ENCODE results near the gene NLRP6.
"Not testable (repeated sequence)": the region's sequence is repeated elsewhere in the genome, so short reads cannot be mapped to it uniquely, and the experiment has no call there.

The NLRP6 gene

DNA sequence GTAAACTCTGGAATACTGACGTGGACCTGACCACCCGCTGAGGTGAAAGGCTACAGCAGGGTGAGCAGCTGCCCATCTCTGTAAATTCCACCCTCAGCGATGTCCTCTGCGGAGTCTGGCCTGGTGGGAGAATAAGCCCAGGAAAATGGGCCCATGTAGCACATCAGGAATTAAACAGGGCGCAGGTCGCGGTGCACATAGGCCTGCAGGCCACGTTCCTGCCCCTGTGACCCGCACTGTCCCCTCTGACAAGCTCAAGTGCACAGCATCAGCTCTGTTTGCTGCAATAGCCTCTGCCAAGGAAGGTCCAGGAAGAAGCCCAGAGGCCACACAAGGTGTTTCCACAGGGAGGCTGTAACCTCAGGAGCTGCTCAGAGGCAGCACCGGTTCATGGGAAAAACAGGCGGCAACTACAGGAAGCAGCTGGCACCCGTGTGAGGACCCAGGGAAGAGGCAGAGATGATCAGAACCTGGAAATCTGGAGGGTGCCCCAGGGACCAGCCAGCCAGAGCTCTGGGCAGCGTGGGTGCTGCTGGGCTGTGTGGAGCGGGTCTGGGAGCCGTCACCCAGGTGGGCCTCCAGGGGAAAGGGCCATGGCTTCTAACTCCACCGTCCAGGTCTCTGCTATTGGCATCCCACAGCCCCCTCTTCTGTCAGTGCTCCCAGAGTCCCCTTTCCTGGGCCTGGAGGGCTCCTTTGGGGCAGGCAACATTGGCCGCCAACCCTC, 28.6 kb downstream of the NLRP6 start:
- in situ Hi-C loops (cut with MboI; ENCODE audit: low sequenced_read_pairs): no loop called here

- in situ Hi-C loops (cut with MboI; ENCODE audit: low sequenced_read_pairs): not testable (repeated sequence)
Measured at GRCh38 chr11:307766-308708, 29.8 kb downstream of the NLRP6 start, which contains the start of gene IFITM2. TSS of gene IFITM2 (plus strand) at chr11:307816. CDS start at chr11:308193, 377 bp downstream.

DNA sequence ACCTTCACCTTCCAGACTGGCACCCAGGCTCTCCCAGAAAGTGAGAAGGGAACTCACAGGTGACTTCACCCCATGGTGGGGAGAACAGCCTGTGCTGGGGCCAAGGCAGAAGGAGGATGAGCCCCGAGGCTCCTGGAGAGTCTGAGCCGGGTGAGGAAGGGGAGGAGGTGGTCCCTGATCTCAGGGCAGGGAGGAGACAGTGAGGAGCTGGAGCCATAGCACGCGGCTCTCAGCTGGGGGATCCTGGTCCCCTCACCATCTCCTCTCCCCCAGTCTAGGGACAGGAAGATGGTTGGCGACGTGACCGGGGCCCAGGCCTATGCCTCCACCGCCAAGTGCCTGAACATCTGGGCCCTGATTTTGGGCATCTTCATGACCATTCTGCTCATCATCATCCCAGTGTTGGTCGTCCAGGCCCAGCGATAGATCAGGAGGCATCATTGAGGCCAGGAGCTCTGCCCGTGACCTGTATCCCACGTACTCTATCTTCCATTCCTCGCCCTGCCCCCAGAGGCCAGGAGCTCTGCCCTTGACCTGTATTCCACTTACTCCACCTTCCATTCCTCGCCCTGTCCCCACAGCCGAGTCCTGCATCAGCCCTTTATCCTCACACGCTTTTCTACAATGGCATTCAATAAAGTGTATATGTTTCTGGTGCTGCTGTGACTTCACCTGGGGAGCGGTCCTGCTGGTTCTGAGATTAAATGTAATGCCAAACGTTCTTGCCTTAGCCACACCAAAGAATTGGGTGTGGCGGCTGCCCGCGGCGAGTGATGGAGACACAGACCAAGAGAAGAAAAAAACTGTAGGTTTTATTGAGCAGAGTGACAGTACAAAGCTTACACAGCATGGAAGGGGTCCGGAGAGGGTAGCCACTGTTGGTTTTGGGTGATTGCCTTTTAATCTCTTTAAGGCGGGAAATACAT, 30.8 kb downstream of the NLRP6 start:
- in situ Hi-C loops (cut with MboI; ENCODE audit: low sequenced_read_pairs): not testable (repeated sequence)

DNA sequence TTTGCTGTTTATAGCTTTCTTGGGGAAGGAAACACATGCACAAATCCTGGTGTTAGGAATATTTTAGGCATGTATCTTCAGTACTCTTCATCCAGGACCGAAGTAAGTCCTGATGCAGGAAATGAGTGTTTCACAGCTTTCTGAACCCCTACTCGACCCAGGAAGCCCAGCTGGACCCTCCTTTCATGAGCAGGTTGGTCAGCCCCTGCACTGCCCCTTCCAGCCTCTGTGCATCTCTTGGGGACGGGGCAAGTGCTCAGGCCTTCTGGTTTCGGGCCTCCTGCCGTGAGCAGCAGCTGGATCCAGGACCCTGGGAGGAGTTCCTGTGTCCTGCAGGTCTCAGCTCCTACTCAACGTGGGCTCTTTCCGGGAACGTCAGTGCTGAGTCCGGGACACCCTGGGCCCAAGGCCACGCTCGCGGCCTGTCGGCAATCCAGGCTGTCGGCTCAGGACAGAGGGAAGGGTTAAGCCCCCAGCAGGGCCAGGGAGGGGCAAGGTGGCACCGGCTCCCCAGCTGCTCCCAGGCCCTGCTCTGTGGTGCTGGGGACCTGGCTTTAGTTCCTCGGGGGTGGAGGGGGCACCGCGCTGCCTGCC, 31.9 kb downstream of the NLRP6 start:
- in situ Hi-C loops (cut with MboI; ENCODE audit: low sequenced_read_pairs): not testable (repeated sequence)

DNA sequence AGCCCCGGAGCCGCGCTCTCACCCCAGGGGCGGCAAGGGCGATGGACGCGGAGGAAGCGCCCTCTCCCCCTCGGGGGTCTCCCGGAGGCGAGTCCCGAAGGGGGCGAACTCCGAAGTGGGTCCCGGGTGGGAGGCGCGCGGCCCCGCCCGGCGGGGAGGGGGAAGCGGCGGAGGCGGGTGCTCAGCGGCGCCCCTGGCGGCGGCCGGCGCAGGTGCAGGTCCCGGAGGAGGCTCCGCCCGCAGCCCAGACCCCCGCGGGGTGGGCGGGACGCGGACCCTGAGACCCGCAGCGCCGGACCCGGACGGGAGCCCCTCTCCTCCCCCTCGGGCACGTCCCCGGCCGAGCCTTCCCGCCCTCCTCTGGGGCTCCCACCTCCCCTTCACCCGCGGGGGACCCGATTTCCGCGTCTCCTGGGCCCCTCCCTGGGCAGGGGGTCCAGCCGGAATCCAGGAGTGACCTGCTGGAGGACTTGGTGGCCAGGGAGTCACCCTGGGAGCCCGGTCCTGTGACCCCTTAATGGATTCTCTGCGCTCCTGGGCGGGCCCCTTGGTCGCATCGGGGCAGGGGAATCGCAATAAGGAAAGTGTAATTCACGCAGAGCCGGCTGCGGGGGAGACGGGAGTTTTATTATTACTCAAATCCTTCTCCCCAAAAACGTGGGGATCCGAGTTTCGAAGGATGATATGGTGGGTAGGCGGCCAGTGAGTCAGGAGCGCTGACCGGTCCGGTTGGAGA, 33.0 kb downstream of the NLRP6 start:
- in situ Hi-C loops (cut with MboI; ENCODE audit: low sequenced_read_pairs): not testable (repeated sequence)

DNA sequence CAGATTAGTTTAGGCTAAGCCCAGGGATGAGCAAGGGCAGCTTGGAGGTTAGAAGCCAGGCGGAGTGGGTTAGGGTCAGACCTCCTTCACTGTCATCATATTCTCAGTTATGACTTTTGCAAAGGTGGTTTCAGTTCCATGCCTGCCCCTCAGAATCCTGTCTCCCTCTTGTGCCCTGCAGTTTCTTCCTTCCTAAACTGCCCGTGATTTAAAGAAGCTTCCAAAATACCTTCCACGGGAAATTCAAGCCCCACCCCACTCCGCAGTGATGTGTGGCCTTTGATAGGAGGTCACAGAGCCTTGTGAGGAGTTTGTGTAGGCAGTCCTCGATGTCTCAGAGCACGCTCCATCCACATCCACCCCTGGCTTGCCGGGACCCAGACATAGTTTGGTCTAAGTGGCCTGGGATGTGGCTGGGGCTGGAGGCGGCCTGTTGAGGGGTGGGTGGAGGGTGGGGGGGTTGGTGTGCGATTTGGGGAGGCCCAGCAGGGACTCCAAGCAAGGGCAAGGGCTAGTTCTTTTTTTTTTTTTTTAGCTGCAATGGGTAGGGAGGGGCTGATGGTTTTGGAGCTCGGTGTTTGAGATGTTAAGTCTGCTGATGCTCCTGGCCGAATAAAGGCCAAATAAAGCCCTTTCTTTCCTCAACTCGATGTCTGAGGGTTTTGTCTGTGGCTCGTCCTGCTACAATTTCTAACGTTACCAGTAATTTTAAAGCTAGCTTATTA, 34.0 kb downstream of the NLRP6 start:
- in situ Hi-C loops (cut with MboI; ENCODE audit: low sequenced_read_pairs): no loop called here

DNA sequence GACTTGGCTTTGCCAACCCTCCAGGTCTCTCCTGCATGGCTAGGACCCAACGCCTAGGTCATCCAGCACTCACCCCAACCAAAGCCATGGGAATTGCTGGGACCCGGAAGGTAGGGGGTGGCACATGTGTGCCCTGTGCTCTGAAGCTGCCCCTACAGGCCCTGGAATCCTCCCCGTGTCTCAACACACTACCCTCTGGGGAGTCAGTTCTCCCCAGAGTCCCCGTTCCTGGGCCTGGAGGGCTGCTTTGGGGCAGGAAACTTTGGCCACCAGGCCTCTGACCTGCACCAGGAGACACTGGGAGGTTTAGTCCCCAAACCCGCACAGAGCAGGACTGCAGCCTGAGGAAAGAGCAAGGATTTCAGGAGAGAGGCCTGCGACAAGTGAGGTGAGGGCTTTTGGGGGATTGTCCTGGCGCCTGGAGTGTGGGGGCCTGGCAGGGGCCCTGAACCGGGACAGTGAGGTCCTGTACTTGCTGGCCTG, 35.1 kb downstream of the NLRP6 start:
- in situ Hi-C loops (cut with MboI; ENCODE audit: low sequenced_read_pairs): no loop called here

GRCh38 chr11:313787-314553, 35.8 kb downstream of the NLRP6 start, which contains the start of gene IFITM1:
TSS of gene IFITM1 (plus strand) at chr11:314040. CDS start at chr11:314171, 131 bp downstream.
- in situ Hi-C loops (cut with MboI; ENCODE audit: low sequenced_read_pairs): no loop called here

DNA sequence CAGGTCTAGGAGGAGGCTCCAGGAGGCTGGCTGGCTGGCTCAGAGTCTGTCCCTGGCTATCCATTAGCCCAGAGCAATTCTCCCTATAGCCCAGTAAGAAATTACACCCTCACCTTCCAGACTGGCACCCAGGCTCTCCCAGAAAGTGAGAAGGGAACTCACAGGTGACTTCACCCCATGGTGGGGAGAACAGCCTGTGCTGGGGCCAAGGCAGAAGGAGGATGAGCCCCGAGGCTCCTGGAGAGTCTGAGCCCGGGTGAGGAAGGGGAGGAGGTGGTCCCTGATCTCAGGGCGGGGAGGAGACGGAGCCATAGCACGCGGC, 36.3 kb downstream of the NLRP6 start:
- in situ Hi-C loops (cut with MboI; ENCODE audit: low sequenced_read_pairs): not testable (repeated sequence)

- in situ Hi-C loops (cut with MboI; ENCODE audit: low sequenced_read_pairs): no loop called here
Measured at GRCh38 chr11:315051-315481, 36.9 kb downstream of the NLRP6 start.

GRCh38 chr11:315516-315994, 37.3 kb downstream of the NLRP6 start:
- in situ Hi-C loops (cut with MboI; ENCODE audit: low sequenced_read_pairs): no loop called here

- in situ Hi-C loops (cut with MboI; ENCODE audit: low sequenced_read_pairs): no loop called here
Measured at GRCh38 chr11:316031-316701, 38.0 kb downstream of the NLRP6 start.

DNA sequence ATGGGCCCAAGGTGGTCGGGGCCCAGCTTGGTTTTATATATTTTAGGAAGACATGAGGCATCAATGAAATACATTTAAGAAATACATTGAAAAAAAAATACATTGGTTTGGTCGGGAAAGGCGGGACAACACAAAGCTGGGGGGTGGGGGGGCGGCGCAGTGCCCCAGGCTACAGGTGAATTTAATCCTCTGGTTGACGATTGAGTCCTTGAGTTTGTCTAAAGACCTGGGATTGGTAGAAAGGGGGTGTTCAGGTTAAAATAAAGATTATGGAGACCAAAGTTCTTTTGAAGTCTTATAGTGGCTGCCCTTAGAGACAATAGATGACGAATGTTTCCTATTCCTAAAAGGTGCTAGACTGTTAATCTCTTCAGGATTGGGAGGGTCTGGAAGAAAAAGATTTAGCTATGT, 38.7 kb downstream of the NLRP6 start:
- in situ Hi-C loops (cut with MboI; ENCODE audit: low sequenced_read_pairs): no loop called here

DNA sequence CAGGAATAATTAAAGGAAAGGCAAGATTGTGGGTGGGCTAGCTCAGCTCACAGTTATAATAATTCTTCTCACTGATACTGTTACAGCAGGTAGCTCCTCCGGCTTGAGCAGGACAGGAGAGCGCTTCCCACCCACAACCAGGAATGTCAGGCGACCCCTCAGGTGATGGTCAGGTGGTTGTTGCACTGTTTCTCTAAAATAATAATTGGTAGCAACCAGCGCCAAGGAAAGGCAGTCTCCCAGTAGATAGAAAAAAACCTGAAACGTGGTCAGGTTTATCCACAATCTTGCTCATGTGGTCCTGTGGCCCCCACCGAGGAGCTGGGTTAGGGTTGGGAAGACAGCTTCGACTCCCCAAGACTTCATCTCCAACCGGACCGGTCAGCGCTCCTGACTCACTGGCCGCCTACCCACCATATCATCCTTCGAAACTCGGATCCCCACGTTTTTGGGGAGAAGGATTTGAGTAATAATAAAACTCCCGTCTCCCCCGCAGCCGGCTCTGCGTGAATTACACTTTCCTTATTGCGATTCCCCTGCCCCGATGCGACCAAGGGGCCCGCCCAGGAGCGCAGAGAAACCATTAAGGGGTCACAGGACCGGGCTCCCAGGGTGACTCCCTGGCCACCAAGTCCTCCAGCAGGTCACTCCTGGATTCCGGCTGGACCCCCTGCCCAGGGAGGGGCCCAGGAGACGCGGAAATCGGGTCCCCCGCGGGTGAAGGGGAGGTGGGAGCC, 39.6 kb downstream of the NLRP6 start:
- in situ Hi-C loops (cut with MboI; ENCODE audit: low sequenced_read_pairs): not testable (repeated sequence)

DNA sequence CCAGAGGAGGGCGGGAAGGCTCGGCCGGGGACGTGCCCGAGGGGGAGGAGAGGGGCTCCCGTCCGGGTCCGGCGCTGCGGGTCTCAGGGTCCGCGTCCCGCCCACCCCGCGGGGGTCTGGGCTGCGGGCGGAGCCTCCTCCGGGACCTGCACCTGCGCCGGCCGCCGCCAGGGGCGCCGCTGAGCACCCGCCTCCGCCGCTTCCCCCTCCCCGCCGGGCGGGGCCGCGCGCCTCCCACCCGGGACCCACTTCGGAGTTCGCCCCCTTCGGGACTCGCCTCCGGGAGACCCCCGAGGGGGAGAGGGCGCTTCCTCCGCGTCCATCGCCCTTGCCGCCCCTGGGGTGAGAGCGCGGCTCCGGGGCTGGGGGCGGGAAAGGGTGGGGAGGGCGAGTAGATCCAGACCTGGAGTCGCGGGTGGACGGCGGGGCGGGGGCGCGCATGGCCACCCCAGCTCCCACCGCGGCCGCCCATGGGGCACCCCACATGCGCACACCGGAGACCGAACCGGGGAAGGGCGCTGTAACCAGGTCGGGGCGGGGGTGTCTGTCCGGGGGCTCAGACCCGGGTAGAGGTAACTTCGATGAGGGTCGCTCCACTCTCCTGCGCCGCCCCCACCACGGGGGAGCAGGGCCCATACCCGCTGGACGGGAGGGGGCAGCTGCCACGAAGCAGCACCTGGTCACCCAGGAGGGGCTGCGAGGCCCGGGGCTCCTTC, 40.4 kb downstream of the NLRP6 start:
- in situ Hi-C loops (cut with MboI; ENCODE audit: low sequenced_read_pairs): not testable (repeated sequence)
